GM19193 (cell line): ENCODE measurements around the gene SREBF2.

Source experiments
- POLR2A ChIP-seq: IDR thresholded peaks from 4 replicates; pipeline ENCODE4 v1.6.1; 2011; ENCODE audit not compliant: insufficient read depth, insufficient read length; ENCODE audit errors: extremely low read depth

The SREBF2 gene

DNA sequence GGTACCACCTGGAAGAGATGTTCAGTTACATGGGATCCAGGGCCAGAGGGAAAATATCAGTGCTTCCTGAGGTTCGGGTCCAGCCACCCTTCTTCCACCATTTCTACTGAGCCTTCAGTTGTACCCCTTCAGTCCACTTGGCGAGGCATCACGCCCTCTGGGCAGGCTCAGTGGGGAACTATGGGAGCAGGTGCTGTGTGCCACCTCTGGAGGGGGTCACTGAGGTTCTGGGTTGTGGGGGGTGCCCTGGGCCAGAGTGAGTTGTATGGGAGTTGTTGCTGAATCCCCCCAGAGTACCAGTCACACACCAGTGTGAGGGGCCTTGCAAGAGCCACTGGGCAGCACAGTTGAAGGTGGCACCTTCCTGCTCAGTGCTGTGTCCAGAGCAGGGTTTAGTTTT, 2.7 kb upstream of the SREBF2 start:
- no peak for TF ChIP-seq POLR2A

DNA sequence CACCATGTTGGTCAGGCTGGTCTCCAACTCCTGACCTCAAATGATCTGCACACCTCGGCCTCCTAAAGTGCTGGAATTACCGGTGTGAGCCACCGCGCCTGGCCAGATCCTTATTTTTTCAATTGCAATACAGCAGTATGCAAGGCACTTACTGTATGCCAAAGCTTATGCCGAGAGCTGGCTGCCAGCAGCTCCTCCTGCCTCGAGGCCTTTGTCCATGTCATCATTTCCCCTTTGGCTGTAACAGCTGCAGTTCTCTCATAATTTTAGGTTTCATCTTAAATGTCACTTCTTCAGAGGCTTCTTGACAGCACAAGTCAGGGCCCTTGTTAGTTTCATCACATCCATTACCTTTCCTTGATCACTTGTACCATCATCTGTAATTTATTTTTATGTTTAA, 1.5 kb upstream of the SREBF2 start:
- no peak for TF ChIP-seq POLR2A

DNA sequence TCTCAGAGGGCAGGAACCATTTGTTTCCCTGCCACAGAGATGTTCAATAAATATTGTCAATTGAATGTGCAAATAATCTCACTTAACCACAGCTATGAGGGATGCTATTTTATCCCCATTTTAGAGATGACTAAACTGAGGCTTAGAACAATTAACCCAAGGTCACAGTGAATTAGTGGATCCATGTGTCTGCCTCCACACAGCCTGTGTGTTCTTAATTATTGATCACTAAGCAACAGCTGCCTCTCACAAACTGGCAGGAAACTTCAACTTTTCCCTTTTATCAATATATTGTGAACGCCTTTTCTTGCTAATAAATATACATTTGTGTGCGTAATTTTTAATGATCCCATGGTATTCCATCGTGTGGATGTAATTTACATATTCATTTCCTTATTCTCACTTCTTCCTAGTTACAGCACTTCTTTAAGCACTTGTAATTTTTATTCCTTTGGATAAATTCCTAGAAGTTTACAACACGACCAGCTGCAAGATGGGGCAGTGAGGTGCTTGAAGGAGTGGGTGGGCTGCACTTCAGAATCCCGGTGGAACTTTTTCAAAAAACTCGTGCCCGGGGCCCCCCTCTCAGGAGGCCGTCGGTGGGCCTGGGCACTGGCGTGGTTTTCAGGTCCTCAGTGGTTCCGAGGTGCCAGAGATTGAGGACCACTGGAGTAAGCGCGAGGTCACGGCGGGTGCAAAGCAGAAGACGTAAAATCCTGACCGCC, 915 bp upstream of the SREBF2 start:
- TF ChIP-seq POLR2A: no peak

DNA sequence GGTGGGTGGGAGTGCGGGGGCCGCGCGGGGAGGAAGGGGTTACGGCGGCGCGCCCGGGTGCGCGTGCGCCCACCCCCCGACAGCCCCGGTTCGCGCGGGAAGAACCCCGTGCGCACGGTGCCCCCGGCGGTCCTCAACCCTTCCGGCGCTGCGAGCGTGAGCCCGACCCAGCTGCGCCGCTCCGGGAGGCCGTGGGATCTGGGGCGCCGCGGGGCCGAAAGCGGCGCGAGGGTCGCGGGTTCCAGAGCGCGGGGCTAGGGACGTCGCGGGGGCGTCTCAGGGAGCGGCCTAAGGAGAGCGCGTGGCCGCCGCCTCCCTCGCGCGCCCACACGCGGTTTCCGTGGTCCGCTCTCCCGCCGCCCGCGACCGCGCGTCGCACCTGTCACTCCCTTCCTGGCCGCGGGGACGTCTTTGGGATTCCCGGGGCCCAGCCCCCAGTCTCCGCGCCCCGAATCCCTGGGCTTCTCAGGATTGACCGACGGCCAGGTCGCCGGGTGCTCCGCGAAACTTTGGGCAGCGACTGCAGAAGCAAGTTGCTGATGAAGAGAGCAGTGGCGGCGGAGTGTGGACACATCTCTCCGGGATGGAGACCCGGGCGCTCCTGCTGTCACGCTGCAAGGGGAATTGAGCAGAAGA, 582 bp downstream of the SREBF2 start:
- no peak for TF ChIP-seq POLR2A

DNA sequence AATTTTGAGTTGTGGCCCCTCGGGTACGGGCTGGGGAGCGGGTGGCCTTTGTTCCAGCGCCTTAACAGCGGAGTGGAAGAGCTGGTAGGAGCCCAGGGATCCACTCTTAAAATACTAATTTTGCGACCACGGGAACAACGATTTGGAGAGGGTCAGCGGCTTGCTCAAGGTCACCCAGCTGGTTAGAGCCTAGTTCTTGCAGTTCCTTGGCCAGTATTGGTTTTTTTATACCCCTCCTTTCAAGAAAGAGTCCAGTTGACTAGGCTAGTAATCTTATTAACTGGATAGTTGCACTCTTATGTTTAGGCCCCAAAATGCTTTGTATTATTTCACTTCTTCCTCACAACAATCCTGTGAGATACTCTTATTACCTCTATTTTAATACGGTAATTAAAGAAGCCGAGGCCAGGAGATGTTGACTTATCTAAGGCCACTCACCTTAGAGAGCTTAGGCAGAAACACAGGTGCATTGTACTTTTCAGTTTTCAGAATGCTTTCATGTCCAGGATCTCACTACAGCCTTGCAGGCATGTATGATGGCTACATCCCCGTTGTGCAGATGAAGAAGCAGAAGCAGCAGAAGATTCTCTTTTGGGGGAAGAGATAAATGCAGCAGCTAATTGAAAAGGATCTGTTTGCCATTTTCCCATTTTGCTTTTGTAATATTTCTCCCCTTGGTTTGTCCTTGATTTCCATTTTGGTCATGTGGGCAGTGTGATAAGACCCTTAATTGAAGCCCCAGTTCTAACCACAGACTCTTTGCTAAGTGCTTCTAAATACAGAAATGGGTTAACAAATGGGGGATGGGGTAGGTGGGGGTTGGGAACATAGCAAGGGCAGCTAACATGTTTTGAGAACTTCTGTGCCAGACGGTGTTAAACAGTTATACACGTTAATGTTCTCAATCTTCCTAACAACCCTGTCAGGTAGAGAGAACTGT, 1.4 kb downstream of the SREBF2 start:
- no peak for TF ChIP-seq POLR2A

DNA sequence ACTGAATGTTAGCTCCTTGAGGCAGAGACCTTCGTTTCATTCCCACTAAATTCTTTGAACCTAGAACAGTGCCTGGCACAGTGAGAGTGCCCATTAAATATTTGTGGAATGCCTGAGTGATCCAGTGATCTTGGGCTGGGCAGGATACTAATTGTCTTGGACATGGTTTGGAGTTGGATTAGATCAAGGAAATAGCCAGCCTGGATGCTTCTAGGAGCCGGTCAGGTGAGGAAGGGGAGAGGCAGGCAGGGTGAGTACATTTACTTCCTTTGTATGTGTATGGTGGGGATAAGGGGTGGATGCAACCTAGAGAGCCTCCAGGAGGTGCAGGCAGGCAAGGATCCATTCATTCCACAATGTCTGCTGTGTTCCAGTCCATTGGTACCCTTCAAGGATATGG, 3.6 kb downstream of the SREBF2 start:
- no peak for TF ChIP-seq POLR2A

DNA sequence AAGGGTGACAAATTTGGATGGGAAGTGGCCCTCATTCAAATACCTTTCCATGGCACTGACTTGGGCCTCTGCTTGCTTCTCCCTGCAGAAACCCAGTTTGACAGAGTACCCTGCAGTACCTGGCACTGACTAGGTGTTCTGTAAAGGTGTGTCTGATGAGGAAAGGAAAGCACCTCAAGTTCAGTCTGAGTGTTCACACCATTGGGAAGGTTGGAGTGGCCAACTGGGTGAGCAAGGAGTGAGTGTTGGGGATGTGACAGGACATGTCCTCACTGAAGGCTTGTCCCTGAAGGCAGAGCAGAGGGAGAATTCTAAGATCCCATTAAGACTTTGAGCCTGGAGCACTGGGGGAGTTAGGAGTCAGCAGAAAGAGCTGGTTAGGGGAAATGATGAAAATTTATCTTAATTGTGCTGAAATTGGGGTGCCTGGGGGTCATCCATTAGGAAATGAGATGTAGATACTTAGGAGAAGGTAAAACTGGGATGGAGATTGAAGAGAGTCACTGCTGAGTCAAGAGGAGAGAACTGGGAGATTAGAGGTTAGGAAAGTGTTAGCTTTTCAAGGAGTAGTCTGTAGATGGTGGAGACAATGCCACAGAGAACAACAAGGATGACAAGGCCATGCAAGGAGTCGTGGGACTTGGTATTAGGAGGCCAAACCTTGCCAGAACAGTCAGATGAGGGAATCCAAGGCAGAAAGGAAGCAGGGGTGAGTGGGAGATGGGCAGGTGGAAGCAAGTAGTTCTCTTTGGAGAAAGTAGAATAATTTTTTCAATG, 6.1 kb downstream of the SREBF2 start:
- no peak for TF ChIP-seq POLR2A

DNA sequence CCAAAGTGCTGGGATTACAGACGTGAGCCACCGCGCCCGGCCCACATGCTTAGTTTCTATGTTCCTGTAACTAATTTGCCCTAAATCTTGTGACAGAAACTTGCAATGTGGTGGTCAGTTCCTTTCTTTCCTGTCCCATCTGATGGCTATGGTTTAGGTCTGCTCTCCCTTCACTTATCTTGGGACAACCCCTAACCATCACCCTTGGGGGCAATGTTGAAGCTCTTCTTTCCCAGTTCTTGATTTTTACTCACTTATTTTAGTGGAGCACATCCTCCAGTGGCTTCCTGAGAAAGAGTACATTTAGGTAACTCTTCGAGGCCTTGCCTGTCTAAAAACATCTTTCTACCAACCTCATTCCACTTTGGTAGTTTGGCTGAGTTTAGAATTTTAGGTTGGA, 7.3 kb downstream of the SREBF2 start:
- TF ChIP-seq POLR2A: no peak

DNA sequence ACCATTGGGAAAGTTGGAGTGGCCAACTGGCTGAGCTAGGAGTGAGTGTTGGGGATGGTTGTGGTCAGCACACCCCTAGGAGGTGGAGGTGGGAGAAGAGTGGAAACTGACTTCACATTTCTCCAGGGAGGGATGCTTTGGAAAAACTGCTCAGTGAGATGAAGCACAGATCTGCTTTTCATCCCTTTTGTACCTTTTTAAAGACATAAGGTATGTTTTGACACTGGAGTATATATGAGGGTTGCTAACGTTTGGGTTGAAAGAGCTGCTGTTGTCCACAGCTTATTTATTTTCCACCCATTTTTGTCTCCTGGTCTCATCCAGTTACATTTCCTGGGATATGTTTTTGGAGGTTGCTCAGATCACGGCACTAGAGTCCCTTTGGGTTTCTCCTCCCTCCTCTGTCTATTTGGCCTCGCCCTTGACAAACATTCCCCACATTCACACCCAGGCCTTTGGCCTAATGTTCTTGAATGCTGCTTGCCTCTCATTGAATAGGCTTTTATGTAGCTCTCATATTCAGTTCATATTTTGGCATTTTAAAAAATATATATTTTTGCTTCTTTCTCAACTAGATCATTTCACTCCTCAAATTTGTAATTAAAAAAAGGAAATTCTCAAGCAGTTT, 8.3 kb downstream of the SREBF2 start:
- TF ChIP-seq POLR2A: no peak

DNA sequence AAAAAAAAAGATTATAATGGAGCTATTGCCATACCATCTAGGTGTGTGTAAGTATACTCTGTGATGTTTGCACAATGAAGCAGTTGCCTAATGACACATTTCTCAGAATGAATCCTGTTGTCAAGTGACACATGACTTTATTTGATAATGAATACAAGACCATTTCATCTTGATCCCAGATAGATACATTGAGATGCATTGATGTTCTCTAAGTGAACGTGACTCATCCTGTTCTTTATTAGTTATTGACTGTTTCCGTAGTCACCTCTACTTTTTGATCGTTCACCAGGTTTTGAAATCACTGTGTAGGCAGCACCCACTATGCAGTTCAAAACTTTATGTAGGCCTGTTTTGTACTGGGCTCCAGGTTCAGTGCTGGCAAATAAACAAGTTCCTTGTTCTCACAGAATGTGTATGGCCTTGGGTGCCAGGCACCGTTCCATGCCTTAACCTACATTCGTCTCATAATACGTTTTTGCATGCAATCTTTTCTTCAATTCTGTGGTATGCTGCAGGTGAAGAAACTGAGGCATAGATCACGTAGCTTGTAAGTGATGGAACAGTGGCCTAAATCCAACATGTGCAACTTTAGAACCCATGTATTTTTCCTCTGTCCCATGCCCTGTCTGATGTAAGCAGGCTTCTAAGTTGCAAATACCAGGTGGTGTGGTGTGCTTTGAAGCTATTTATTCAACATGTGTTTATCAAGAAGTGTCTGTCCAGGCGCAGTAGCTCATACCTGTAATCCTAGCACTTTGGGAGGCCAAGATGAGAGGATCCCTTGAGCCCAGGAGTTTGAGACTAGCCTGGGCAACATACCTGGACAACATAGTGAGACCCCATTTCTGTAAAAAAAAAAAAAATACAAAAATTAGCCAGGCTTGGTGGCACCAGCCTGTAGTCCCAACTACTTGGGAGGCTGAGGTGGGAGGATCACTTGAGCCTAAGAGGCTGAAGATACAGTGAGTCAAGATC, 10.4 kb downstream of the SREBF2 start:
- TF ChIP-seq POLR2A: no peak

DNA sequence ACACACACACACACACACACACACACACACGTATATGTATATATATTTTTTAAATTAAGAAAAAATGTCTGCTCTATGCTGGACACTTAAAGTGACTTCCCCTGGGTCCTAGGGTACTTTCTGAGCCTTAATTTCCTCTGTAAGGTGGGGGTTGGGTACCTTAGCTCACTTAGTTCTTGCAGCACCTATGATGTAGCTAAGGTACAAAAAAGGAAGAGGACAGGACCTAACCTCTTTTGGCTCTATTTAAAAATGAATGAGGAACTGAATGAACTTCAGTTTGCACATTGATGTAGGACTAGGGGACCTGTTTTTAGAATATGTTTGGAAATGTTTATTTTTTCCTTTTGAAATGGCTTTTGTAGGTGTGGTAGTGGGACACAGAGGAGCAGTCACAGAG, 11.1 kb downstream of the SREBF2 start:
- TF ChIP-seq POLR2A: no peak

DNA sequence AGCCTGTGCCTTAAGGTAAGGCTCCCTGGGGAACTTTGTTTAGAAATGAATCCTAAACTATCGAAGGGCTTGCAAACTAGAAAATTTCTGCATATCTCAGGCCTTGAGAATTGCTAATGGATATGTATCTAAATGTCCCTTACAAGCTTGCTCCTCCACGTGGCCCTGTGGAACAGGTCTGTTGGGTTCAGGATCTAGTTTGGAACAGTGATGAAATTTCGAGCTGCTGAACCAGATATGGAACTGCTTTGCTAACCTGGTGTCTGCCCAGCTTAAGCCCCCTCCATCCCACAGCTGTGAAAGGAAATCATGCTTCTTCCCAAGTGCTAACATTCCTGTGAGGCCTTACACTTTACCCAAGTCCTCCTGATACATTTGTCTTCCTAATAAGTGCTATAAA, 11.6 kb downstream of the SREBF2 start:
- TF ChIP-seq POLR2A: no peak

DNA sequence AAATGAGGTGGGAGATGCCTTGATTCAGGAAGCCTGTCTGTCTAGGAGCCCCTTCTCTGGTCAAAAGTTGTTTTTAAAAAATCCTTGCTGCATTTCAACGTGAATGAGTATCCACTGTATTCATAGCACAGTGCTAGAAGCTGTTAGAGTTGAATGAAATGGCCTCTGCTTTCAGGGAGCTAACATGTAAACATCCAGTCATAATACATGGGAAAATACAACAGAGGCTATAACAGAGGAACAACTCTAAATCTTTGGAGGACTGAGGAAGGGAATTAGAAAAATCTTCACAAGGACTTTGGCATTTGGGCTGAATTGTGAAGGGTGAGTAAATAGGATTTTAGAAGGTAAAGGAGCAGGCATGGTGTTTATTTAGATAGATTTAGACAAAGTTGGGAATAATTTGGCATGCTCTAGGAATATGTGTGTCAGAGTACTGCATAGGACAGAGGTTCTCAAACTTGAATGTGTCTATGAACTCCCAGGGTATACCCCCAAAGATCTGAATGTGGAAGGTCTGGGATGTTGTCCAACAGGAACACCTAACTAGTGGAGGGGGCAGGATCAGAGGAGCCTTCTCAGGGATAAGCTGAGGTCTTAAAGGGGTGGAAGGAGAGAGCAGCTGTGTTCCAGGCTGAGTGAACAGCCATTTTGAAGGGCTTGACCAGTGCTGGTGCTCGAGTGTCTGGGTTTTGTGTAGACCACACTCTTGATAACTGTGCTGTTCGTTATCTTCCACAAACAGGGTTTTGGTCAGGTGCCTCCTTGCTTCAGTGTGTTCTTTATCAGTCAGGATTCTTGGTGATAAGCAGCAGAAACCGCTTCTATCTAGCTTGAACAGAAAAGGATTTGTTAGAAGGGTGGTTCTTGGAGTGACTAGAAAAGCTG, 12.7 kb downstream of the SREBF2 start:
- no peak for TF ChIP-seq POLR2A
